Medulla oblongata (tissue), 1 donor: Measurements from ENCODE around the gene POLR3E.
"Not testable (repeated sequence)": the region's sequence is repeated elsewhere in the genome, so short reads cannot be mapped to it uniquely, and the experiment has no call there.

Source experiments
- DNase-seq: peaks from one replicate; pipeline ENCODE4 v3.0.0-alpha.2; 2015; ENCODE audit errors: extremely low spot score

Gene POLR3E

DNA sequence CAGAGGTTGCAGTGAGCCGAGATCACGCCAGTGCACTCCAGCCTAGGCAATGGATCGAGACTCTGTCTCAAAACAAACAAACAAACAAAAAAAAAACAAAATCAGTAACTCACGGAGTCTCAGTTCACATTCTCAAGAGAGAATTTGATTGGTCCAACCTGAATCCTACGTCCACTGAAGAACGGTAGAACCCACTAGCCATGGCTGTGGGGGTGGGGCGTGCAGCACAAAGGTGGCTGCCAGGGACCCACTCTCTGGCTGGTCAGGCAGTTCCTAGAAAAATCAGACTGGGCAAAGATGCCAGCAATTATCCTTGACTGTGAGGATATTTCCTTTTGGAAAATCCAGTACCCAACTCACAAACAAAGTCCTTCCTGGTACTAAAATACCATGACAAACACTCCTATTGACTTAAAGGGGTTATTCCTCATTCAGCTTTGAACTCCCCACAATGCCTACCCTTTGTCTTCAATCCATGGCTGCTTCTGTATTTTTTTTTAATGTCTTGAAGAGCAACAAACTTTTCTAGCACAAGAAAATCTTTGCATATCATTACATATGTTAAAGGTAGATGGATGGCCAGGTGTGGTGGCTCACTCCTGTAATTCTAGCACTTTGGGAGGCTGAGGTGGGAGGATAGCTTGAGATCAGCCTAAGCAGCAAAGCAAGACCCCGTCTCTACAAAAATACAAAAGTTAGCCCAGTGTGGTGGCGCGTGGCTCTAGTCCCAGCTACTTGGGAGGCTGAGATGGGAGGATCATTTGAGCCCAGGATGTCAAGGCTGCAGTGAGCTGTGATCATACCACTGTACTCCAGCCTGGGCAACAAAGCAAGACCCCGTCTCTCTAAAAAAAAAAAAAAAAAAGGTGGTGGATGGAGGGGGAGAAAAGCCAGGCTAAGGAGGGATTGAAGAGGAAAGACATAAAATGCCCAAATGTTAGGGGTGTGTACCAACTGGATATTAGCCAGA lies 3.8 kb upstream of the POLR3E start:
- no peak for DNase-seq

DNA sequence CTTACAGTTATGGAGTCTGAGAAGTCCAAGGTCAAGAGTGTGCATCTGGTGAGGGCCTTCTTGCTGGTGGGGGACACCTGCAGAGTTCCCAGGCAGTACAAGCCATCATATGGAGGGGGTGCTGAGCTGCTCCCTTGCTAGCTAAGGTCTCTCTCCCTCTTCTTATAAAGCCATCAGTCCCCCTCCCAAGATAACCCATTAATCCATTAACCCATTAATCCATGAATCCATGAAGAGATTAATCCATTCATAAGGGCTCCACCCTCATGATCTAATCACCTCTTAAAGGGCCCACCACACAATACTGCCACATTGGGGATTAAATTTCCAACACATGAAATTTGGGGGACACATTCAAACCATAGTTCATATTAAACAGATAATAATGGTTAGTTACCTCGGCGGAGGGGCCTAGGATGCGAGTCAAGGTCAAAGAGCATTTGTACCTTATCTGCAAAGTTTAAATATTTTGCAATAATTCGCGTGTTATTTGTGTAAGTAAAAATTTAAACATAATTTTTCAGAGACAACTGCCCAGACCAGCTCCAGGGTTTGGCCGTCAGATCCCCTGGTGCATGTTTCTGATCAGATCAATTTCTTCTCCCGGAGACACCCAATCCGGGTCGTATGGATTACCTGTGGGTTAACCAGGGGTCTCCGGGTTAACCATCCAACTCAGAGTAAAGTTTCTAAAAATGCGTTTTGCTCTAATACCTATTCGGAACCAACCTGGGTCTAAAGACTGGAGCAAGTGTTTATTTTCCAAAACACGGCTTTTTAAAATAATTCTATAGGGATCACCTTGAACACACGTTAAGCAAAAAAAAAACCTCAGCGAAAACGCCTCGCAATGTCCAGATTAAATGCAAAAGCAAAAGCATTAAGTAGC lies 740 bp upstream of the POLR3E start:
- no peak for DNase-seq

DNA sequence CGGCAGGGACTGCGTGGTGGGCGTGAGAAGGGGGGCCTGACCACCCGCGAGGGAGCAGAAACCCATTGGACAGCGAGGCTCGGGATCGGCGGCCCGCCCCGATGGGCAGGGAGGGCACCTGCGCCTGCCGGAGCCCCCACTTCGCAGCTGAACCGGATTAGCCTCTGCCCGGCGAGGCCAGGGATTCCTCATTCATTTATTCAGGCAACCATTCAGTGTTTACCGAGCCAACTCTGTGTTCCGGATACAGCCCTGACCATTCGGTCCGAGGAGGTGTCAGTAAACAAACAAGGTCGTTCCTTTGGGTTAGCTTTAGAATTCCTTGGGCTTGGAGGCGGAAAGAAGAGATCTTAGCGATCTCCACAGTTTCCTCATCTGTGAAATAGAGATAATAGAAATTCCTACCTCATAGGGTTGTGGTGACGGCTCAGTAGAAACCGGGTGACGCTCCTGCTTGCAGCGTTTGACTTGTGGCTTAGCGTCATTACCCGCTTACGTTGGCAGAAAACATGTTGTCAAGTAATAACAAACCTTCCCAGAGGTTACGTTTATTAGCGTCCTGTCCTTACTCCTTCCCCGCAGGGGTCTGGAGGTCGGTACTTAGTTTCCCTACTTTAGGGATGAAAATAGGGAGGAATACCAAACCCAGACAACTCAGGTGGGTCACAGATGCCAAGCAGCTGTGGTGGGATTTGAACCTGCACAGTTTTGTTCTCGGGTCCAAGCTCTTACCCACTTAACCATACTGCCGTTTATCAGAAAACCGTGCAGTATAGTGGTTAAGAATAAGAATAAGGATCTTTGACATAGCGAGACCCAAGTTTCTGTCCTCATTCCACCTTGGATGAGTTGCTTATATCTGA lies 893 bp downstream of the POLR3E start:
- peak; percentile 88 for DNase-seq

DNA sequence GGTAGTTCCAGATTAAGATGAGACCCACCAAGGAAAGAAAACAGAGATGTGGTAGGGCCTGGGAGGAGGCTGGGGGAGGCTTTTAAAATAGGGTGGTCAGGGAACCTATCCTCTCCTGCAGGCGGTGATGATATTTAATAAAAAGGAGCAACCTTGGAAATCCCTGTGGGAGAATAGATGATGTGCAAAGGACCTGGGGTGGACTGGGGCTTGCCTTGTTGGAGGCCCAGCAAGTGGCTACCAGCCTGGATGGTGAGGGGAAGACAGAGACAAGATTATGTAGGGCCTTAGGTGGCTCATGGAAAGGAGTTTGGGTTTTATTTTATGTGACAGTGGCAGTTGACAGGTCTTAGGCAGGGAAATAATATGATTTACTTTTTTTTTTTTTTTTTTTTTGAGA lies 1.8 kb downstream of the POLR3E start:
- no peak for DNase-seq

DNA sequence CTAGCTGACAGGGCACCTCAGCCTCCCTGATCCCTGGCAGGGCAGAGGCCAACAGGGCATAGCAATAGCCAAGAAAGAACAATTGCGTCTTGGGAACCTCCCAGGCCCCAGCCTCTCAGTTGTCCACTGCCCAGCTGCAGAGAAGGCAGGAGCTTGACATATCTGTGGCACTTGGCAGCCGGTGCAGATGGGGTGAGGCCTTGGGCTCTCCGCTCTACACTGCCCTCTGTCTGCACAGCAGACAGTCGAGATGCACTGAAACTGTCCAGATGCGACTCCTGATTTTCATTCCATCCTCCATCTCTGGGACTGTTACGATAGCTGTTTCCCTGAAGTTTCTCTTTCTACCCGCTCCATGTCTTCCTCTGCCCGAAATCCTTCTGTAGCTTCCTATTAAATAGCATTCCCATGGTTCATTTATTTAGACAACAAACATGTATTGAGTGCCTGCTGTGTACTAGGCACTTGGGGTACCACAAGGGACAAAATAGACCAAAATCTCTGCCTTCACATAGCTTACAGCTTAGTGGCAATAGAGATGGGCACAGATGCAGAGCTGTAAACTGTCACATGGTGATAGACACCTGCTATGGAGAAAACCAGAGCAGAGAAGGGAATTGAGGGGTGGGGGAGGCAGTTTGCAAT lies 3.3 kb downstream of the POLR3E start:
- peak; percentile 89 for DNase-seq

DNA sequence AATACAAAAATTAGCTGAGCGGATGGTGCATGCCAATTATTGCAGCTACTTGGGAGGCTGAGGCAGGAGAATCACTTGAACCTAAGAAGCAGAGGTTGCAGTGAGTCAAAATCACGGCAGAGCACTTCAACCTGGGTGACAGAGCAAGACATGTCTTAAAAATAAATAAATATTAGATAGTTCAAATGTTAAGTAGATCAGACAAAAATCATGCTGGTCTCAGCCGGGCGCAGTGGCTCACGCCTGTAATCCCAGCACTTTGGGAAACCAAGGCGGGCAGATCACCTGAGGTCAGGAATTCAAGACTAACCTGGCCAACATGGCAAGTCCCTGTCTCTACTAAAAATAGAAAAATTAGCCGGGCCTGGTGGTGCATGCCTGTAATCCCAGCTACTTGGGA lies 4.2 kb downstream of the POLR3E start:
- DNase-seq: not testable (repeated sequence)

DNA sequence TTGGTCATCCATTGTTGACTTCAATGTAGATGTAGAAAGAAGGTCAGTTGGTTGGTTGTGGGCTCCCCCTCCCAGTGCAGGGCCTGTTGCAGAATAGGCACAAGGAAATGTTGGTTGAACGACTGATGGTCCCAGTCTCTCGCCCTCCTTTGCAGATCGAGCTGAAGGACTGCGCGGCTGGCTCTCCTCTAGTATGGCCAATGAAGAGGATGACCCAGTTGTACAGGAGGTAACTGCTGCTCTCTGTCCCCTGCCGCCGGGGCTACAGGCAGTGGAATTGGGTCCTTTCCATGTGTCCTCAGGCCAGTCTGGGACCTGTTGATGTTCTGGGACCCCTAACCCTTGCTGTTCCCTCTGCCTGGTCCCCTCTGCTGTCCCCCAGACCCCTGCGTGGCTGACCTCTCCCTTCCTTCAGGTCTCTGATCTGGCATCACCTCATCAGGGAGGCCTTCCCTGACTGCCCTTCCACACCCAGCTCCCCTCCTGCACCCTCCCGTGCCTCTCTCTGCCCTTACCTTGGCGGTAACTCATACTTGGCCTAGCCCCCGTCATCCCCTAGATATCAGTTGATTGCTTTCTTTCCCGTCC lies 5.7 kb downstream of the POLR3E start:
- no peak for DNase-seq

DNA sequence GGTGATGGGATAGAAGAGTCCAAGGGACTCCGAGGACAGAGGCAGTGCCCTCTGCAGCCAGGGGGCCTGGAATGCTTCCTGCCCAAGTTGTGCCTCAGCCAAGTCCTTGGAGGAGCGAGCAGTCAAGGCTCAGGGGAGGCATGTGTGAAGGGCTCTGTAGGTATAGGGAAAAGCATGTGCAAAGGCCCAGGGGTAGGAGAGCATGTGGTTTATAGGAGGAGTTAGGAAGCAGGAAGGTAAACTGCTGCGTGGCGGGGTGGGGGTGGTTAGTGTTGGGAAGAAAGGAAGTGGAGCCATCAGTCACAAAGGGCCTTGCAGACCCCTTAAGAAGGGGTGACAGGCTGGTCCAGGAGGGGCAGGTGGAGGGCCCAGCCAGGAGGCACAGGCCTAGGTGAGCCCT lies 7.2 kb downstream of the POLR3E start:
- no peak for DNase-seq

DNA sequence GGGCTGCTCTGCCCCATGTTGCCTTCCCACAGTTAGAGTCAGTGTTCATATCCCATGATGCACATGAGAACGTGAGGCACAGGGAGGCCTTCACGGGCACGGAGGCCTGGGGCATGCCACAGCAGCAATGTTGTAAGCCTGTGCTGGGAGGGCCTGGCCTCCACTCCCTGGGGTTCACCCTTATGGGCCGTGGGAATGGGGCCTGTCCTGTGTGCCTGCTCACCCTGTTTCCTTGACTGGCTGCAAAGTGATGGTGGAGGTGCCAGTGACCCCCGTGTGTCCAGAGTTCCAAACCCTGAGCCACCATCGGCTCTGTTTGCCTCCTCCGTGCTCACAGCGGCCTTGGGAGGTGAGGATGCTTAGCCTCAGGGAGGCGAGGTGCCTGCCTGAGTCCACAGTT lies 9.6 kb downstream of the POLR3E start:
- DNase-seq: no peak

DNA sequence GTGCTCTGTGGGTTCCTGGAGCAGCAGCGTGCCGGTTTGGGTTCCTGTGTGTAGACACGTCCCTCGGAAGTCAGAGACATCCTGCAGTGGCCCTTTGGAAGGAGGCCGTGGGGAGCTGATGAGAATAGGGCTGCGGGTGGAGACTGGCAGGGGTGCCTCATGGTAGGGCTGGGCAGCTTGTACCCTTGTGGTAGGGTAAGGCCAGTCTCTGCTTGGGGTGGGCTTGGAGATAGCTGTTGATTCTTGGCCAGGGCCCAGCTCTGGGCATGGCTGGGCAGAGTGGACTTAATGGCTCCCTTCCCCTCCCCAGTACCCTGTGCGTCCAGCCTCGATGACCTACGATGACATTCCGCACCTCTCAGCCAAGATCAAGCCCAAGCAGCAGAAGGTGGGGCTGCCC lies 10.6 kb downstream of the POLR3E start:
- no peak for DNase-seq

DNA sequence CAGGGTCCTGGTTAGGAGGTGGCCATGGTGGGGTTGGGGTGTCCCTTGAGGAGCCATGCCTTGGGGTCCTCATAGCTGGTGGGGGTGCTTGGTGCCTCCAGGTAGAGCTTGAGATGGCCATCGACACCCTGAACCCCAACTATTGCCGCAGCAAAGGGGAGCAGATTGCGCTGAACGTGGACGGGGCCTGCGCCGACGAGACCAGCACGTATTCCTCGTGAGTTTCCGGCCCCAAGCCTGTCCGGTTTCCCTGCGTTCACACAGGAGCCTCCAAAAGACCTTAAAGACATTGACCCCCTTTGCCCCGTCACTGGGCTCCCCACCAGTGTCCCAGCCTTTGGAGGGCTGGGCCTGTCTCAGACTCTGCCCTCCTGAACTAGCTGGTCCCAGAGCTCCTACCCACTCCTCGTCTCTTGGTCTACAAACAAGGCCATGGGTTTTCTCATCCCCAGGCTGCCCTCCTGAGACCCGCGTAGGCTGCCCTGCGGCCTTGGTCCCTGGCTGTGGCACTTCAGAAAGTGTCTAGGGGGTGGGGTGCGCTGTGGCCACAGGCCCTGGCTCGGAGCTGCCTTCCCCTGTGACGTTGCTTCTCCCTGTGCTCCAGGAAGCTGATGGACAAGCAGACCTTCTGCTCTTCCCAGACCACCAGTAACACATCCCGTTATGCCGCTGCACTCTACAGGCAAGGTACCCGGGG lies 11.8 kb downstream of the POLR3E start:
- no peak for DNase-seq

DNA sequence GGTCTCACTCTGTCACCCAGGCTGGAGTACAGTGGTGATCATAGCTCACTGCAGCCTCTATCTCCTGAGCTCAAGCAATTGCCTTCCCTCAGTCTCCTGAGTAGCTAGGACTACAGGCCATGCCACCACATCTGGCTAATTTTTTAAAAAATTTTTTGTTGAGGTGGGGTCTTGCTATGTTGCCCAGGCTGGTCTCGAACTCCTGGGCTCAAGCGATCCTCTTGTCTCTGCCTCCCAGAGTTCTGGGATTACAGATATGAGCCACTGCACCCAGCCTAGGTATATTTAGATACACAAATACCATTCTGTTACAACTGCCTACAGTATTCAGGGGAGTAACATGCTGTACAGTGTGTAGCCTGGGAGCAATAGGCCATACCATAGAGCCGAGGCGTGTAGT lies 14.3 kb downstream of the POLR3E start:
- DNase-seq: no peak

DNA sequence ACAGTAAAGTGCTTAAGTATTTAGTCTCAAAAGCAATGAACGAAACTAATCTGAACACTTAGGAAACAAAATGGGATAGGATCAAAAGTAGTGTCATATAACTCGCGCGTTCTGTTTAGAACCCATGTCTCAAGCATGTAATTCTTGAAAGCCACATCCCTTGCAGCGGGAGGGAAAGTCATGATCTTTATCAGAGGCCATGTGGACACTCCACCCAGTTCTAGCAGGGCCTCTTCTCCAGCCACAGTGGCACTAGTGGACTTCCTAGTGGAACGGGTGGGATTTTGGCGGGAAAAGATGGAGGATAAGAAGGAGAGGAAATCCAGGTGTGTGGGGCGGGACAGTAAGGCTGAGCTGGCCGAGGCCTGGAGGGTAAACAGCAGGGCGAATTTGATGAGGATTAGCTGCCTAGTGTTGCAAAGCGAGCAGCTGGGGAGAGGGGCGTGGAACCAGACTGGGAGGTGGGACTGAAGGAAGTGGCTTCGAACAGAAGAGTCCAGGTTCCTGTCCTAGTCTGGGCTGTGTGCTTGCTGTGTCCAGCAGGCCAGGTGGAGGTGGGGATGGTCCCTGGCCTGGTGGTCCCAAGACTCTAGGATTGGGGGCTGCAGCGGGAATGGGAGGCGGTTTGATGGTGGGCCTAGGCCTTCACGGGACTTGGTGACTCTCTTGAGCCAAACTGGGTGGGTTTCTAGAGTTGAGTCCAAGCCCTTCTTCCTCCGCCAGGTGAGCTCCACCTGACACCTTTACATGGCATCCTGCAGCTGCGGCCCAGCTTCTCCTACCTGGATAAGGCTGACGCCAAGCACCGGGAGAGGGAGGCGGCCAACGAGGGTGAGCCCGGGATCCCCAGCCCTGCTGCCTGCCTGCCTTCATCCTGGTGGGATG lies 15.9 kb downstream of the POLR3E start:
- DNase-seq: no peak

DNA sequence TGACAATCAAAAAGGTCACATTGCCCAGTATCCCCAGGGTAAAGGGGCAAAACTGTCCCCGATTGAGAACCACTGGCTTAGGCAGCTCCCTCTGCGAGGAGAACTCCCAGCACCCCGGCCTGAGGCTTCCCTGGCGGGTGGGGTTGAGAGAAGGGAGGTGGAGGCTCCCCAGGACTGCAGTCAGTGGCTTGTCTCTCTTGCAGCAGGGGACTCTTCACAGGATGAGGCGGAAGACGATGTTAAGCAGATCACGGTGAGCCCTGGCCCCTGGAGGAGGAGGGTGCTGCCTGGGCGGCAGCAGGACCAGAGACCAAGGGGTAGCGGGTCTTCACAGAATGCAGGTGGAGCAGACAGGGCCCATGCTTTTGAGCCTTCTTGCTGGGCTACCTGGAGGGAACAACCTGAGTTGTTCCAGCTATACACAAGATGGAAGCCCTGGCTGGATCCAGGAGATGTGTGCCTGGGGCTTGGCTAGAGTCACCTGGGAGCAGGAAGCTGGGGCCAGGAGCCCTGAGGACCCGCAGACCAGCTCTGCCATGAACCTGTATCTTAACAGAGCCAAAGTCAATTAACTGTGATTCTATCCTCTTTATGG lies 16.8 kb downstream of the POLR3E start:
- DNase-seq: no peak

DNA sequence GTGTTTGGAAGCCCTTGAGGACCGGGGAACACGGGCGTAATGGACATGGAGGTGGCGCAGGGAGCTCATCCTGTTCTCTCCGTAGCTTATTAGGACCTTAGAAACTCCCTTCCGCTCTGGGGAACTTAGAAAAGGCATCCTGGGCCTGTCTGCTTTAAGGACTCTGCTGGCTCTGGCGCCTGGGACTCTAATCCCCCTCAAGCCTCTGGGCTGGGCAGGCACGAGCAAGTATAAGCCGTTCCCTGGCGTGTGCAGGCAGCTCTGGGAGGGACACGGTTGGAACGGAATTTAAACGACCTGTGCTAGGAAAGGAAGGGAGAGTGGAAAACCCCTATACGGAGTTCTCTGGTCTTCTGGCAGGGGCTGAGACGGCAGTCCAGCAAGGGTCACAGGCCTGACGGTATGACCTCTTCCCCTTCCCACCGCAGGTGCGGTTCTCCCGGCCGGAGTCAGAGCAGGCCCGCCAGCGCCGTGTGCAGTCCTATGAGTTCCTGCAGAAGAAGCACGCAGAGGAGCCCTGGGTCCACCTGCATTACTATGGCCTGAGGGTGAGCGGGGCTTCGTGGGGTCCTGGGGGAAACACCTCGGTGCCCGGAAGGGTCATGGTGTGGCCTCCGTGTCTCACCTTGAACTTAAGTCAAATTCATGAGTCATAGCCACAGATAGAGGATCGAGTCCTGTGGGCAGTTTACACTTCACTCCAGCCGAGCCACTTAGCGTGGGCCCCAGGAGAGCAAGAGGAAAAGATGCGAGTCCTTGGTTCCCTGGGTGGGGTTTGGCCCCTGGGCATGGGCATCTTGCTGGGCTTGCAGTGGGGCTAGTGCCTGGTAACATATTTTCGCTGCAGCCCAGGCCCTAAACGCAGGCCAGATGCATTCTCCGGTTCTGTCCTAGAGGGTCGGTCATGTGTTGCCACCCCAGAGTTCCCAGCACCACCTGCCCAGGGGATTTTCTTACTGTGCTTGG lies 17.7 kb downstream of the POLR3E start:
- no peak for DNase-seq

DNA sequence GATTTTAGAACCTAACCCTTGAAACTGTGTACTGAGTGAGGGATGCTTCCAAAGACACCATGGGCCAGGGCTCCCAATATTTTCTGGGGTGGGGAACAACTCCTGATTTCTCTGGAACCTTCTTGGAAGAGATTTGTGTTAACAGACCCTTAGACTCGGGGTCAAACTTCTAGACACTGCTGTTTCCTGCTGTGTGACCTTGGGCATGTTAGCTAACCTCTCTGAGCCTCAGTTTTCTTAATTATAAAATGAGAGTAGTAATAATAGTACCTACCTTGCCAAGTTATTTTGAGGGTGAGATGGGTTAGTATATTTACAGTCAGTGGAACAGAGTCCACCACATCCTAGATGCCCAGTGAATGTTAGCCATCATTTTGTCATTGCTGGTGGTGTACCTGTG lies 18.8 kb downstream of the POLR3E start:
- DNase-seq: no peak

DNA sequence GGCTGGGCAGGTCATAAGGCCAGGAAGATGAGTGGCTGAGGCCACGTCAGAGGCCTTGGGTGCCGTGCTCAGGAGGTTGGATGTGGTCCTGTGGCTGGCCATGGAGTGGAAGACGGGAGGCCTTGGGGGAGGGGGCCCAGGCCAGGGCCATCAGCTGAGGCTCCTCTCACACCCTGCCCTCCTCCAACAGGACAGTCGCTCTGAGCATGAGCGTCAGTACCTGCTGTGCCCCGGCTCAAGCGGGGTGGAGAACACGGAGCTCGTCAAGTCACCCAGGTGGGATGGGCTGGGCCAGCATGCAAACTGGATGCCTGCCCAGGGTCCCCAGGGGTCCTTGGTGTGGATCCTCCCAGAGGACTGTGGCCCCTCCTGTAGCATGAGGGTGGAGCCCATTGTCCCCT lies 19.2 kb downstream of the POLR3E start:
- DNase-seq: no peak
